ENCODE results near the gene AHR. TPM values are rescaled to one million over a fixed set of nuclear protein-coding genes. Genes with fewer than 3 reads are reported as not detected.

AHR gene
- total RNA-seq, 2 donors from 2014 or later: 36.5 to 40.8 TPM

GRCh38 chr7:17311194-17311593, 12.7 kb downstream of the AHR start:
- DNase-seq (ENCODE audit: low spot score) (no peak), ATAC-seq (no peak)
- H3K4me3 Mint-ChIP-seq: no peak overlapping the region
- no peaks in the 10 kb centered on the region for H3K9me3 Mint-ChIP-seq
- no peaks in the 10 kb centered on the region for H3K27me3 Mint-ChIP-seq
- H3K36me3 Mint-ChIP-seq: peaks cover 11% of the 10 kb centered on the region
- no peak overlapping the region for H3K27ac Mint-ChIP-seq
- H3K4me1 Mint-ChIP-seq (ENCODE audit: low read depth in 2 of 2): peaks cover 5 to 7% of the 10 kb centered on the region in 2 donors

- H3K4me1 Mint-ChIP-seq (ENCODE audit: low read depth in 2 of 2): peaks cover 5 to 7% of the 10 kb centered on the region in 2 donors
- peaks cover 11% of the 10 kb centered on the region for H3K36me3 Mint-ChIP-seq
- H3K27ac Mint-ChIP-seq: no peak overlapping the region
- no peak for DNase-seq (ENCODE audit: low spot score)
- no peaks in the 10 kb centered on the region for H3K9me3 Mint-ChIP-seq
- ATAC-seq: no peak
- no peak overlapping the region for H3K4me3 Mint-ChIP-seq
- no peaks in the 10 kb centered on the region for H3K27me3 Mint-ChIP-seq
These were observed 13.5 kb downstream of the AHR start for GRCh38 chr7:17311952-17312351.

GRCh38 chr7:17312641-17313040, 14.2 kb downstream of the AHR start:
- ATAC-seq (no peak), DNase-seq (ENCODE audit: low spot score) (no peak)
- Mint-ChIP-seq H3K9me3 (no peaks in the 10 kb centered on the region), H3K27ac (no peak overlapping the region), H3K27me3 (no peaks in the 10 kb centered on the region), H3K4me1 (ENCODE audit: low read depth in 2 of 2) (peaks cover 5 to 7% of the 10 kb centered on the region in 2 donors), H3K36me3 (peaks cover 11% of the 10 kb centered on the region), H3K4me3 (no peak overlapping the region)

- Mint-ChIP-seq H3K27ac (no peak overlapping the region), H3K4me3 (no peak overlapping the region), H3K27me3 (no peaks in the 10 kb centered on the region), H3K9me3 (no peaks in the 10 kb centered on the region), H3K36me3 (peaks cover 11% of the 10 kb centered on the region), H3K4me1 (ENCODE audit: low read depth in 2 of 2) (peaks cover 6 to 7% of the 10 kb centered on the region in 2 donors)
- DNase-seq (ENCODE audit: low spot score): no peak
- no peak for ATAC-seq
These were observed 14.7 kb downstream of the AHR start for GRCh38 chr7:17313194-17313593.

- Mint-ChIP-seq H3K27ac (no peak overlapping the region), H3K36me3 (peaks cover 11% of the 10 kb centered on the region), H3K27me3 (no peaks in the 10 kb centered on the region), H3K4me3 (no peak overlapping the region), H3K9me3 (no peaks in the 10 kb centered on the region), H3K4me1 (ENCODE audit: low read depth in 2 of 2) (peaks cover 7 to 9% of the 10 kb centered on the region in 2 donors)
- no peak for DNase-seq (ENCODE audit: low spot score)
- no peak for ATAC-seq
These were observed 17.5 kb downstream of the AHR start for GRCh38 chr7:17315974-17316373.

GRCh38 chr7:17318146-17318545, 19.7 kb downstream of the AHR start:
- Mint-ChIP-seq H3K4me3 (no peak overlapping the region), H3K27ac (no peak overlapping the region), H3K36me3 (peaks cover 8% of the 10 kb centered on the region), H3K9me3 (no peaks in the 10 kb centered on the region), H3K4me1 (ENCODE audit: low read depth in 2 of 2) (peaks cover 7 to 9% of the 10 kb centered on the region in 2 donors), H3K27me3 (no peaks in the 10 kb centered on the region)
- ATAC-seq (no peak), DNase-seq (ENCODE audit: low spot score) (no peak)

- Mint-ChIP-seq H3K4me3 (no peak overlapping the region), H3K4me1 (ENCODE audit: low read depth in 2 of 2) (peaks cover 7 to 9% of the 10 kb centered on the region in 2 donors), H3K9me3 (no peaks in the 10 kb centered on the region), H3K36me3 (peaks cover 8% of the 10 kb centered on the region), H3K27ac (no peak overlapping the region), H3K27me3 (no peaks in the 10 kb centered on the region)
- ATAC-seq (no peak), DNase-seq (ENCODE audit: low spot score) (no peak)
These were observed 21.0 kb downstream of the AHR start for GRCh38 chr7:17319164-17320101.

- Mint-ChIP-seq H3K9me3 (no peaks in the 10 kb centered on the region), H3K27ac (no peak overlapping the region), H3K4me1 (ENCODE audit: low read depth in 2 of 2) (peaks cover 7 to 9% of the 10 kb centered on the region in 2 donors), H3K36me3 (peaks cover 8% of the 10 kb centered on the region), H3K4me3 (no peak overlapping the region), H3K27me3 (no peaks in the 10 kb centered on the region)
- ATAC-seq (no peak), DNase-seq (ENCODE audit: low spot score) (no peak)
These were observed 21.6 kb downstream of the AHR start for GRCh38 chr7:17320102-17320497.

- Mint-ChIP-seq H3K4me1 (ENCODE audit: low read depth in 2 of 2) (peaks cover 5 to 13% of the 10 kb centered on the region in 2 donors), H3K36me3 (peaks cover 9% of the 10 kb centered on the region), H3K27me3 (no peaks in the 10 kb centered on the region), H3K4me3 (no peak overlapping the region), H3K9me3 (no peaks in the 10 kb centered on the region), H3K27ac (no peak overlapping the region)
- ATAC-seq (no peak), DNase-seq (ENCODE audit: low spot score) (no peak)
These were observed 22.2 kb downstream of the AHR start for GRCh38 chr7:17320657-17321056.

GRCh38 chr7:17325364-17325763, 26.9 kb downstream of the AHR start:
- no peak overlapping the region for H3K27ac Mint-ChIP-seq
- no peak overlapping the region for H3K4me3 Mint-ChIP-seq
- no peak for ATAC-seq
- DNase-seq (ENCODE audit: low spot score): no peak
- H3K36me3 Mint-ChIP-seq: peaks cover 9% of the 10 kb centered on the region
- no peaks in the 10 kb centered on the region for H3K27me3 Mint-ChIP-seq
- no peaks in the 10 kb centered on the region for H3K9me3 Mint-ChIP-seq
- peaks cover 0 to 4% of the 10 kb centered on the region in 2 donors for H3K4me1 Mint-ChIP-seq (ENCODE audit: low read depth in 2 of 2)

GRCh38 chr7:17326378-17326777, 27.9 kb downstream of the AHR start:
- Mint-ChIP-seq H3K27ac (no peak overlapping the region), H3K27me3 (no peaks in the 10 kb centered on the region), H3K36me3 (peaks cover 12% of the 10 kb centered on the region), H3K4me3 (no peak overlapping the region), H3K4me1 (ENCODE audit: low read depth in 2 of 2) (peaks cover 0 to 4% of the 10 kb centered on the region in 2 donors), H3K9me3 (no peaks in the 10 kb centered on the region)
- ATAC-seq: no peak
- DNase-seq (ENCODE audit: low spot score): no peak

- Mint-ChIP-seq H3K36me3 (peaks cover 19% of the 10 kb centered on the region), H3K9me3 (no peaks in the 10 kb centered on the region), H3K27me3 (no peaks in the 10 kb centered on the region), H3K27ac (no peak overlapping the region), H3K4me1 (ENCODE audit: low read depth in 2 of 2) (peaks cover 0 to 4% of the 10 kb centered on the region in 2 donors), H3K4me3 (no peak overlapping the region)
- ATAC-seq (no peak), DNase-seq (ENCODE audit: low spot score) (no peak)
These were observed 30.2 kb downstream of the AHR start for GRCh38 chr7:17328641-17329040.

- Mint-ChIP-seq H3K27ac (no peak overlapping the region), H3K27me3 (no peaks in the 10 kb centered on the region), H3K4me1 (ENCODE audit: low read depth in 2 of 2) (peaks cover 0 to 4% of the 10 kb centered on the region in 2 donors), H3K36me3 (peaks cover 19% of the 10 kb centered on the region), H3K4me3 (no peak overlapping the region), H3K9me3 (no peaks in the 10 kb centered on the region)
- ATAC-seq (no peak), DNase-seq (ENCODE audit: low spot score) (no peak)
These were observed 31.0 kb downstream of the AHR start for GRCh38 chr7:17329440-17329839.

- H3K4me1 Mint-ChIP-seq (ENCODE audit: low read depth in 2 of 2): no peaks in the 10 kb centered on the region
- H3K36me3 Mint-ChIP-seq: peaks cover 15% of the 10 kb centered on the region
- H3K27ac Mint-ChIP-seq: no peak overlapping the region
- no peaks in the 10 kb centered on the region for H3K9me3 Mint-ChIP-seq
- no peaks in the 10 kb centered on the region for H3K27me3 Mint-ChIP-seq
- DNase-seq (ENCODE audit: low spot score): no peak
- ATAC-seq: no peak
- H3K4me3 Mint-ChIP-seq: no peak overlapping the region
These were observed 33.5 kb downstream of the AHR start for GRCh38 chr7:17331891-17332501.

All from natural killer cell treated with Interleukin-12 subunit alpha and Interleukin-12 subunit beta and Interleukin-15 and Interleukin-18, amount 100 ng/mL, for 72 hours (primary cell).